Measurements from ENCODE around the gene TSPAN18. TPM values are rescaled to one million over a fixed set of nuclear protein-coding genes. Genes with fewer than 3 reads are reported as not detected.

TSPAN18 gene
- total RNA-seq, 1 donor from 2014 or later = 25.7 TPM

DNA sequence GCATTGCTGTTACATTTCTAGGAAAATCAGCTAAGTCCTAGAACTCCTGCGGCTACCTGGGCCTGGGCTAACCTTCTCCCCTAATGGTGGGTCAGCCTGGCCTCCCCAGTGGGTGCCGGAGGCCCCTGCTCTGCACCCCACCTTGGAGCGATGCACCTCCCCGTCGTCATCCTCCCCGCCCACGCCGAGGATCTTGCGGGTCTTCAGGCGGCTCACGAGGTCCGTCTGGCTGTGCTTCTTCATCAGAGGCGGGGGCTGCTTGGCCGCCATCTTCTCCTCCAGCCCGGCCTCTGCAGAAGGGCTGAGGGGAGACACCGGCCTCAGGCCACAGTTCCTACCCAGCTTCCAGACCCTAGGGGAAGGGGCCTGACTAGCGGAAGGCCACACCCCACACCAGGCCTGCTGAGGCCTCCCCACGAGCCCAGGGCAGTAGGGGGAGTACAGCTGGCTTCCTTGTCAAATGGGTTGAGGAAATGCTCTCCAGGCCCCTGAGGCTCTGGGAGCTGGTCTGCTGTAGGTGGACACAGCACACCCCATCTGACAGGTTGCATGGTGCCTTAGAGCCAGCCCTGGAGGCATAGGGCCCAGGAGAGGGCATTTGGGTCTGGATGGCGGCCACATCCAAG, 211.4 kb downstream of the TSPAN18 start:
- no peaks in the 10 kb centered on the region for H3K4me1 Mint-ChIP-seq (ENCODE audit: low read depth)
- DNase-seq (ENCODE audit: low spot score, unreplicated experiment) = no peak
- no peaks in the 10 kb centered on the region for H3K27me3 Mint-ChIP-seq
- no peak overlapping the region for H3K4me3 Mint-ChIP-seq (ENCODE audit: low read depth)
- no peak overlapping the region for H3K27ac Mint-ChIP-seq
- peaks cover 9% of the 10 kb centered on the region for H3K36me3 Mint-ChIP-seq (ENCODE audit: insufficient read depth)
- TF ChIP-seq, protein P1, sequence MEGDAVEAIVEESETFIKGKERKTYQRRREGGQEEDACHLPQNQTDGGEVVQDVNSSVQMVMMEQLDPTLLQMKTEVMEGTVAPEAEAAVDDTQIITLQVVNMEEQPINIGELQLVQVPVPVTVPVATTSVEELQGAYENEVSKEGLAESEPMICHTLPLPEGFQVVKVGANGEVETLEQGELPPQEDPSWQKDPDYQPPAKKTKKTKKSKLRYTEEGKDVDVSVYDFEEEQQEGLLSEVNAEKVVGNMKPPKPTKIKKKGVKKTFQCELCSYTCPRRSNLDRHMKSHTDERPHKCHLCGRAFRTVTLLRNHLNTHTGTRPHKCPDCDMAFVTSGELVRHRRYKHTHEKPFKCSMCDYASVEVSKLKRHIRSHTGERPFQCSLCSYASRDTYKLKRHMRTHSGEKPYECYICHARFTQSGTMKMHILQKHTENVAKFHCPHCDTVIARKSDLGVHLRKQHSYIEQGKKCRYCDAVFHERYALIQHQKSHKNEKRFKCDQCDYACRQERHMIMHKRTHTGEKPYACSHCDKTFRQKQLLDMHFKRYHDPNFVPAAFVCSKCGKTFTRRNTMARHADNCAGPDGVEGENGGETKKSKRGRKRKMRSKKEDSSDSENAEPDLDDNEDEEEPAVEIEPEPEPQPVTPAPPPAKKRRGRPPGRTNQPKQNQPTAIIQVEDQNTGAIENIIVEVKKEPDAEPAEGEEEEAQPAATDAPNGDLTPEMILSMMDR (IDR thresholded peaks at IDR 0.05; ENCODE audit: unreplicated experiment) = no peak
- no peaks in the 10 kb centered on the region for H3K9me3 Mint-ChIP-seq (ENCODE audit: low read depth)

DNA sequence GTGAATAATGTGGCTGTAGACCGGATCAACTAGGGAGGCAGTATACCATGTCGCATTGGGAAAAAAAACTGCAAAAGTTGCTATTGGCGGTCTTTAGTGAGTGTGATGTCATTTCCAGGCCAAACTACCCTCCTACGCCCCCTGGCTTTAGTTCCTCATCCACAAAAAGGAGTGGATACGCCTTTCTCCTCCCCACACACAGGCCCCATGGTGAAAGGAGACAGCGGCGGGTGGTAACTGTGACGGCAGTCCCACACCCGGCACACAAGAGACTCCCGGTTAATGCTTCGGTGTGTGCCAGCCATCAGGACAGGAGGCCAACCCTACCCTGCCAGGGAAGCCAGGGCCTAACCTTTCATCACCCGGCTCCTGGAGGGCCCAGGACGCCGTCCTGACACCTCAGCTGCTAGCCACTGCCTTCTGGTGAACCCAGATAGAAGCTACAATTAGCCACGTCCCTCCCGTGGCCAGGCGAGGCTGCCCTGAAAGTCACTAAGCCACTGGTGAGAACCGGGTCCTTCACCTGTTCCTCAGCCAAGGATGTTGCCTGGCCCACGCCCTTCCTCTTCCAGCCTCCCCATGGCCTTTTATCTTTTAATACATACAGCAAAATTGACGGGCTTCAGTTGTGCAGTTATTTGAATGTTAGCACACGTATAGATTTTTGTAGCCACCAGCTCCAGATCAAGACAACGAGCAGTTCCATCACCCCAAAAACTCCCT, 213.1 kb downstream of the TSPAN18 start:
- peak overlapping the region; percentile 49 for H3K27ac Mint-ChIP-seq
- DNase-seq (ENCODE audit: low spot score, unreplicated experiment) = no peak

DNA sequence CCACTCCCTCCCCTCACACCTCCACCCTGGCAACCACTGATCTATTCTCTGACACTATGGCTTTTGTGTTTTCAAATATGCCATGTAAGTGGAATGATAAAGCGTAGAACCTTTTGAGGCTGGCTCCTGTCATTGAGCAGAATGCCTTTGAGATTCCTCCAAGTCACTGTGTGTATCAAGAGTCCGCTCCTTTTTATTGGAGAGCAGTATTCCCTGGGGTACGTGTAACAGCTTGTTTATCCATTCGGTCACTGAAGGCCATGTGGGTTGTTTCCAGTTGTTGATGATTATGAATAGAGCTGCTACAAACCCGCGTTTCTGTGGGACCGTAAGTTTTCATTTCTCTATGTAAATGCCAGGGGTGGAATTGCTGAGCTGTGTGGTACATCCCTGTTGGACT, 213.6 kb downstream of the TSPAN18 start:
- DNase-seq (ENCODE audit: low spot score, unreplicated experiment) = no peak
- Mint-ChIP-seq H3K4me1 (ENCODE audit: low read depth) (peaks cover 7% of the 10 kb centered on the region), H3K27me3 (no peaks in the 10 kb centered on the region), H3K9me3 (ENCODE audit: low read depth) (no peaks in the 10 kb centered on the region), H3K4me3 (ENCODE audit: low read depth) (no peak overlapping the region), H3K27ac (no peak overlapping the region), H3K36me3 (ENCODE audit: insufficient read depth) (peaks cover 4% of the 10 kb centered on the region)
- TF ChIP-seq, protein P1 (IDR thresholded peaks at IDR 0.05; ENCODE audit: unreplicated experiment) = no peak

More for the DNA sequence above, 213.1 kb downstream of the TSPAN18 start:
- TF ChIP-seq, protein P1 (IDR thresholded peaks at IDR 0.05; ENCODE audit: unreplicated experiment) = peak; percentile 20
- Mint-ChIP-seq H3K4me1 (ENCODE audit: low read depth) (peaks cover 7% of the 10 kb centered on the region), H3K4me3 (ENCODE audit: low read depth) (no peak overlapping the region), H3K9me3 (ENCODE audit: low read depth) (no peaks in the 10 kb centered on the region), H3K27me3 (no peaks in the 10 kb centered on the region), H3K36me3 (ENCODE audit: insufficient read depth) (peaks cover 4% of the 10 kb centered on the region)

DNA sequence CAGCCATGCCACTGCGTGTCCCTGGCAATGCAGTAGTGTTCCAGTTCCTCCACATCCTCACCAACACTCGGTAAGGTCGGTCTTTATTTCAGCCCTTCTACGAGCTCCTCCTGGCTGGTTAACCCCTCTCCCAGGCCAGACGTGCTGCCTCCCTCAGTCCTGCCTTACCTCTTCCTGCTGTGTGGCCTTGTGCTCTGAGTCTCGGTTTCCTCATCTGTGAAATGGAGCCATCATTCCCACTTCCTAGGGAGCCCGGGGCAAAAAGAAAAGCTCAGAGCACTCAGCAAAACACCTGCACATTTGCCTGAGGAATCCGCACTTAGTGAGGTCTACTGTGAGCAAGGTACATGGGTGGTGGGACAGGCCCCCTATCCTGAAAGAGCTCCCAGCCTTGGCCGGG, 214.1 kb downstream of the TSPAN18 start:
- Mint-ChIP-seq H3K4me3 (ENCODE audit: low read depth) (no peak overlapping the region), H3K36me3 (ENCODE audit: insufficient read depth) (peaks cover 3% of the 10 kb centered on the region), H3K27ac (no peak overlapping the region), H3K9me3 (ENCODE audit: low read depth) (no peaks in the 10 kb centered on the region), H3K4me1 (ENCODE audit: low read depth) (peaks cover 7% of the 10 kb centered on the region), H3K27me3 (no peaks in the 10 kb centered on the region)
- no peak for DNase-seq (ENCODE audit: low spot score, unreplicated experiment)
- TF ChIP-seq, protein P1 (IDR thresholded peaks at IDR 0.05; ENCODE audit: unreplicated experiment) = no peak

DNA sequence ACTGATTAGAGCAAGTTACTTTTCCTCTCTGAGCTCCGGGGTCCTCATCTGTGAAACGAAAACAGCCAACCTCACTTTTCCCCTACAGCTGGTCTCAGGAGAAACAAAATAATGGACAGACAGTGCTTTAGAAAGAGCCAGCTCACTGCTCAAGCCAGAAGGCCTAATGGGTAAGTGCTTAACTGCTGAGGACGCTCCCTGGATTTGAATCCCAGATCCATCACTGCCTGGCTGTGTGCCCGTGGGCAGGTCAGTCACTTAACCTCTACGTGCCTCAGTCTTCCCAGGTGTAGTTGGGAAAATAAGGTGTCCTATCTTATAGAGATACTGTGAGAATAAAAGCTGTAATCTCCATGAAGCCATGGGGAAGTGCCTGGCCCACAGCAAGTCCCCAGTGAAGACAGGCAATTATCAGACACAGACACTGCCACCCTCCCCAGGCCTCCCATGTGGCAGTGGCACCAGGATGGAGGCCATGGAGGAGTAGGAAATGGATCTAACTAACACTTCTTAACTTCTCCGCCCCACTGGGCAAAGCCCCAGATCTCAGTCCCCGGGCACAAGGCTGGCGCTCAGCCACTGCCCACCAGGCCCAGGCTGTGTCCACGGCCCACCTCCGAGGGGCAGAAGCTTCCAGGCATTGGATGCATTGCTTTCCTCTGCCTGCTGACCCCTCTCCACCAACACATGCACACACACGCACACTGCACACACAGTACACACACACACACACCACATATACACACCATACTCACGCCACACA, 214.7 kb downstream of the TSPAN18 start:
- Mint-ChIP-seq H3K36me3 (ENCODE audit: insufficient read depth) (peaks cover 3% of the 10 kb centered on the region), H3K27ac (no peak overlapping the region), H3K4me3 (ENCODE audit: low read depth) (no peak overlapping the region), H3K27me3 (no peaks in the 10 kb centered on the region), H3K9me3 (ENCODE audit: low read depth) (no peaks in the 10 kb centered on the region), H3K4me1 (ENCODE audit: low read depth) (peaks cover 7% of the 10 kb centered on the region)
- TF ChIP-seq, protein P1 (IDR thresholded peaks at IDR 0.05; ENCODE audit: unreplicated experiment) = no peak
- DNase-seq (ENCODE audit: low spot score, unreplicated experiment) = no peak
